ENCODE measurements around the gene VWDE. TPM values are rescaled to one million over a fixed set of nuclear protein-coding genes. Genes with fewer than 3 reads are reported as not detected.
A peak's percentile ranks its signal among the peaks of the same experiment; 100 is the strongest.

Gene VWDE
- total and polyA plus RNA-seq, 2 experiments from 2014 or later, result not detected

DNA sequence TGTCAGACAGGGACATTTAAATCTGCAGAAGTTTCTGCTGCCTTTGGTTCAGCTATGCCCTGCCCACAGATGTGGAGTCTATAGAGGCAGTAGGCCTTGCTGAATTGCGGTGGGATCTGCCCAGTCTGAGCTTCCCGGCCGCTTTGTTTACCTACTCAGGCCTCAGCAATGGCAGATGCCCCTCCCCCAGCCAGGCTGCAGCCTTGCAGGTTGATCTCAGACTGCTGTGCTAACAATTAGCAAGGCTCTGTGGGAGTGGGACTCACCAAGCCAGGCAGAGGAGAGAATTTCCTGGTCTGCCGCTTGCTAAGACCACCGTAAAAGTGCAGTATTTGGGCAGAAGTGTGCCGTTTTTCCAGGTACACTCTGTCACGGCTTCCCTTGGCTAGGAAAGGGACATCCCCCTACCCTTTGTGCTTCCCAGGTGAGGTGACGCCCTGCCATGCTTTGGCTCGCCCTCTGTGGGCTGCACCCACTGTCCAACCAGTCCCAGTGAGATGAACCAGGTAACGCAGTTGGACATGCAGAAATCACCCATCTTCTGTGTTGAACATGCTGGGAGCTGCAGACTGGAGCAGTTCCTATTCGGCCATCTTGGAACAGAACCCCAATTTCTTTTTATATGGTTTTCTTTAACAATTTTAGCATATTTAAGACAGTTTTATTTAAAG is 28.4 kb upstream of the VWDE start:
- no peak overlapping the region; the same call in 1 of the 2 replicates for H2AFZ ChIP-seq
- WGBS, 2 experiments (ENCODE audit: low coverage in 1 of 2, low lambda C conversion rate in 2 of 2, missing lambda C conversion rate in 2 of 2), result 51 to 60% methylated on average over 11 of the region's 11 CpGs
- in situ Hi-C loops (cut with MboI), result no loop called here

DNA sequence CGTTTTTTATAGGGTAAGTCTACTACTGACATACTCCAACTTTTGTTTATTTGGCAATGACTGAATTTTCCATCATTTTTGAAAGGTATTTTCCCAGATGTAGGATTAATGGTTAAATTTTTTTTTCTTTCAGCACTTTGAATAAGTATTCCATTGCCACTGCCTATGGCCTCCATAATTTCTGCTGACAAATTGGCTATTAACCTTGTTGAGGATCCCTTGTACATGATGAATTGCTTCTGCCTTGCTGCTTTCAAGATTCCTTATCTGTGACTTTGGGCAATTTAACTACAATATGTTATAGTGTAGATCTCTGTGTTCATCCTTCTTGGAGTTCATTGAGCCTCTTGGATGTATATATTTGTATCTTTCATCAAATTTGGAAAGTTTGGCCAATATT is 21.6 kb upstream of the VWDE start:
- TF ChIP-seq EZH2 (IDR thresholded peaks at IDR 0.05; ENCODE audit: insufficient read depth, poor library complexity, severe bottlenecking), result no peak
- no peak for TF ChIP-seq EZH2phosphoT487 (IDR thresholded peaks at IDR 0.05; ENCODE audit: insufficient read depth, low read depth)
- in situ Hi-C loops (cut with MboI), result no loop called here
- Histone ChIP-seq H4K20me1 (ENCODE audit: insufficient read depth) (no peaks in the 10 kb centered on the region), H3F3A (ENCODE audit: insufficient read depth) (peaks cover 20% of the 10 kb centered on the region), H3K4me3 (no peak overlapping the region), H3K36me3 (ENCODE audit: low read depth) (no peaks in the 10 kb centered on the region), H3K9me2 (ENCODE audit: insufficient read depth) (no peaks in the 10 kb centered on the region), H3K9ac (no peak overlapping the region), H3K4me2 (ENCODE audit: unreplicated experiment) (no peak overlapping the region), H3K9me3 (ENCODE audit: low read depth) (no peaks in the 10 kb centered on the region), H3K4me1 (ENCODE audit: insufficient read depth) (peaks cover 23% of the 10 kb centered on the region), H3K79me2 (ENCODE audit: insufficient read depth) (no peaks in the 10 kb centered on the region), H3K27ac (no peak overlapping the region), H2AFZ (no peak overlapping the region), H3K27me3 (replicated peaks; ENCODE audit: insufficient read depth) (no peaks in the 10 kb centered on the region)
- DNase-seq, result no peak
- whole genome bisulfite sequencing, 2 experiments (ENCODE audit: low coverage in 1 of 2, low lambda C conversion rate in 2 of 2, missing lambda C conversion rate in 2 of 2), result 4 to 7% methylated on average over 1 of the region's 1 CpG

More for the DNA sequence above, 28.4 kb upstream of the VWDE start:
- H3K36me3 ChIP-seq (ENCODE audit: low read depth), result no peaks in the 10 kb centered on the region
- H3K4me3 ChIP-seq, result no peak overlapping the region
- H3K4me2 ChIP-seq (ENCODE audit: unreplicated experiment), result no peak overlapping the region
- H3K9ac ChIP-seq, result no peak overlapping the region
- H3K4me1 ChIP-seq (ENCODE audit: insufficient read depth), result 0 out of 2 replicates have a peak, but pooled peaks cover 4% of the 10 kb centered on the region
- H3K27me3 ChIP-seq (replicated peaks; ENCODE audit: insufficient read depth), result no peaks in the 10 kb centered on the region
- no peaks in the 10 kb centered on the region for H3F3A ChIP-seq (ENCODE audit: insufficient read depth)
- no peaks in the 10 kb centered on the region for H3K9me3 ChIP-seq (ENCODE audit: low read depth)
- no peaks in the 10 kb centered on the region for H3K79me2 ChIP-seq (ENCODE audit: insufficient read depth)
- H4K20me1 ChIP-seq (ENCODE audit: insufficient read depth), result no peaks in the 10 kb centered on the region
- TF ChIP-seq EZH2phosphoT487 (IDR thresholded peaks at IDR 0.05; ENCODE audit: insufficient read depth, low read depth), result no peak
- TF ChIP-seq EZH2 (IDR thresholded peaks at IDR 0.05; ENCODE audit: insufficient read depth, poor library complexity, severe bottlenecking), result no peak
- DNase-seq, result peak; percentile 37
- no peaks in the 10 kb centered on the region for H3K9me2 ChIP-seq (ENCODE audit: insufficient read depth)
- H3K27ac ChIP-seq, result no peak overlapping the region

DNA sequence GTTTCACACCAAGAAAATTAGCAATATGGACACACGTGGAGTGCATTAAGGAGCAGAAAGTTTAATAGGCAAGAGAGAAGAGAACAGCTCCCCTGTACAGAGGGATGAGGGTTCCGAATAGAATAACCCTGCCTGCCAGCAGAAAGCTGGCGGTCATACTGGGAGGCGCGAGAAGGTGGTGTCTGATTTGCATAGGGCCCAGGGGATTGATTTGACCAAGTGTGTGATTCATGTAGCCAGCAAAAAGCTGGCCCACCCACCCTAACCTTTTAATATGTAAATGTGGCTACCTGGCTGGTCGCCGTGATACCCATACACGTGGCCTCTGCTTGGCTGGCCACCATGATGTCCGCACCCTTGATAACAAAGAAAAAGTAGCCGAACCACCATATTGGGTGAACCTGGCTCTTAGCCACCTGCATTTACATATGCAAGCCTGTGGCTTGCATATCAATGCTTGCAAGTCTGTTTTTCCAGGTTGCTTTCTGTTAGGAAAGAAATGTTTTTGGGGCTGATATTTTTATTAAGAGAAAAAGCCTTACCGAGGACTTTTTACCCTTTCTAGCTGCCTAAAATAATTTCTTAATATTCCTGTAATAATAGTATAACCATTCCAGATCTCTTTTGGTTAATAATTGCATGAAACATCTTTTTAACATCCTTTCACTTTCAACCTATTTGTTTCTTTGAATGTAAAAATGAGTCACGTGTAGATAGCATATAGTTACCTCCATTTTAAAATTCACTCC is 20.5 kb upstream of the VWDE start:
- in situ Hi-C loops (cut with MboI), result no loop called here
- Histone ChIP-seq H3K9me2 (ENCODE audit: insufficient read depth) (no peaks in the 10 kb centered on the region), H3K79me2 (ENCODE audit: insufficient read depth) (no peaks in the 10 kb centered on the region), H2AFZ (0 out of 2 replicates have a peak overlapping the region, but pooled peaks have one; percentile 4), H3K36me3 (ENCODE audit: low read depth) (no peaks in the 10 kb centered on the region), H3F3A (ENCODE audit: insufficient read depth) (peaks cover 20% of the 10 kb centered on the region), H3K9ac (no peak overlapping the region), H3K4me3 (peak overlapping the region; percentile 58), H3K4me2 (ENCODE audit: unreplicated experiment) (peak overlapping the region; percentile 83), H3K27ac (no peak overlapping the region), H4K20me1 (ENCODE audit: insufficient read depth) (no peaks in the 10 kb centered on the region), H3K27me3 (replicated peaks; ENCODE audit: insufficient read depth) (no peaks in the 10 kb centered on the region), H3K4me1 (ENCODE audit: insufficient read depth) (peaks cover 23% of the 10 kb centered on the region), H3K9me3 (ENCODE audit: low read depth) (no peaks in the 10 kb centered on the region)
- no peak for TF ChIP-seq EZH2 (IDR thresholded peaks at IDR 0.05; ENCODE audit: insufficient read depth, poor library complexity, severe bottlenecking)
- TF ChIP-seq EZH2phosphoT487 (IDR thresholded peaks at IDR 0.05; ENCODE audit: insufficient read depth, low read depth), result no peak
- DNase-seq, result no peak
- WGBS, 2 experiments (ENCODE audit: low coverage in 1 of 2, low lambda C conversion rate in 2 of 2, missing lambda C conversion rate in 2 of 2), result 27 to 32% methylated on average over 12 of the region's 12 CpGs

DNA sequence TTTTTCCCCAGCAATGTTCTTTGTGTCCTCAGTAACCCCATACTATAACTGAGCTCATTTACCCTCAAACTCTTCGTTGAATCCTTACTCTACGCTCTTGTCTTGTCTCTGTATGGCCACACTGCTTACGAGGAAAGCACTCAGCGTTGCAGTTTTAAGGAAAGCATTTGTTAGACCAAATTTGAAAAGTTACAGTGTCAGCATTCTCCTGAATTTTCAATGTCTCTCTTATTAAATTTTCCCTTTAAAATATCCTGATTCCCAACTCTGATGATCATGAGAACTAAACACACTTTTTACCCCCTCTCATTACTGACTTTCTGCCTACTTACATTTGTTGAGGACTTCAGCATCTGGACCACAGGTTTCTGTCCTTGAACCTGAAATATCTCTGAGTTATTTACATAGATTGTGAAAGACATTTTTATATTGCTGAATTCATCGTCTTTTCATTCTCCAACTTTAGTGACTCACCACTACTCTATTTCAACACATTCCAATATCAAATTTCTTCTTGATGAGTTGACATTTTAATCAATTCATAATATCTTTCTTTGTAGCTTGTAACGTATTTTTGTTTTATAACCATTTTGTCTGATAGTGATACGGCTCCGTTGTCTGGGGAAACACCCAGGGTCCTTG is 19.8 kb upstream of the VWDE start:
- WGBS, 2 experiments (ENCODE audit: low coverage in 1 of 2, low lambda C conversion rate in 2 of 2, missing lambda C conversion rate in 2 of 2), result 12% methylated on average over 8 of the region's 8 CpGs
- Histone ChIP-seq H3K27me3 (replicated peaks; ENCODE audit: insufficient read depth) (no peaks in the 10 kb centered on the region), H3F3A (ENCODE audit: insufficient read depth) (peaks cover 20% of the 10 kb centered on the region), H3K9ac (no peak overlapping the region), H3K36me3 (ENCODE audit: low read depth) (no peaks in the 10 kb centered on the region), H3K9me2 (ENCODE audit: insufficient read depth) (no peaks in the 10 kb centered on the region), H3K4me2 (ENCODE audit: unreplicated experiment) (peak overlapping the region; percentile 83), H3K4me1 (ENCODE audit: insufficient read depth) (peaks cover 23% of the 10 kb centered on the region), H2AFZ (0 out of 2 replicates have a peak overlapping the region, but pooled peaks have one; percentile 4), H4K20me1 (ENCODE audit: insufficient read depth) (no peaks in the 10 kb centered on the region), H3K79me2 (ENCODE audit: insufficient read depth) (no peaks in the 10 kb centered on the region), H3K9me3 (ENCODE audit: low read depth) (no peaks in the 10 kb centered on the region), H3K4me3 (peak overlapping the region; percentile 58), H3K27ac (no peak overlapping the region)
- in situ Hi-C loops (cut with MboI), result no loop called here
- TF ChIP-seq EZH2 (IDR thresholded peaks at IDR 0.05; ENCODE audit: insufficient read depth, poor library complexity, severe bottlenecking) (no peak), EZH2phosphoT487 (IDR thresholded peaks at IDR 0.05; ENCODE audit: insufficient read depth, low read depth) (0 out of 2 replicates have a peak, but pooled peaks have one; percentile 28)
- peak; percentile 71 for DNase-seq

Measured in GM23248 (cell line).